ENCODE measurements around the gene LIM2. TPM values are rescaled to one million over a fixed set of nuclear protein-coding genes. Genes with fewer than 3 reads are reported as not detected.
"Not testable (repeated sequence)": the region's sequence is repeated elsewhere in the genome, so short reads cannot be mapped to it uniquely, and the experiment has no call there.

Gene LIM2
- total and polyA plus RNA-seq, 2 experiments from 2014 or later: not detected

GRCh38 chr19:51420511-51420910 lies 32.7 kb upstream of the LIM2 start:
- H3K27me3 Mint-ChIP-seq (ENCODE audit: insufficient read depth, low read depth, poor library complexity): peaks cover 31% of the 10 kb centered on the region
- not testable (repeated sequence) for H4K20me1 ChIP-seq (replicated peaks; ENCODE audit: insufficient read depth); H3K79me2 ChIP-seq (replicated peaks; ENCODE audit: insufficient read depth); H3K4me1 Mint-ChIP-seq; H3F3A ChIP-seq (replicated peaks; ENCODE audit: low read depth); H3K4me2 ChIP-seq; H2AFZ ChIP-seq; H3K4me1 ChIP-seq (ENCODE audit: insufficient read depth); ATAC-seq; H3K9me3 Mint-ChIP-seq; H3K27ac ChIP-seq (ENCODE audit: low read depth); H3K36me3 Mint-ChIP-seq (ENCODE audit: low read depth); H3K27ac Mint-ChIP-seq; DNase-seq (ENCODE audit: low spot score); H3K36me3 ChIP-seq (ENCODE audit: insufficient read depth); H3K4me3 Mint-ChIP-seq; H3K9me2 ChIP-seq (ENCODE audit: insufficient read depth); H3K4me3 ChIP-seq
- H3K27me3 ChIP-seq (ENCODE audit: insufficient read depth): peaks cover 10% of the 10 kb centered on the region; the same call in 1 of the 2 replicates

- no peak overlapping the region for H3K4me3 Mint-ChIP-seq
- Histone ChIP-seq H3K36me3 (ENCODE audit: insufficient read depth) (no peaks in the 10 kb centered on the region), H4K20me1 (replicated peaks; ENCODE audit: insufficient read depth) (no peaks in the 10 kb centered on the region), H3K79me2 (replicated peaks; ENCODE audit: insufficient read depth) (no peaks in the 10 kb centered on the region), H3K27me3 (ENCODE audit: insufficient read depth) (peaks cover 10% of the 10 kb centered on the region; the same call in 1 of the 2 replicates), H3F3A (replicated peaks; ENCODE audit: low read depth) (no peaks in the 10 kb centered on the region), H3K27ac (ENCODE audit: low read depth) (no peak overlapping the region), H3K4me2 (no peak overlapping the region), H3K4me1 (ENCODE audit: insufficient read depth) (peaks cover 6% of the 10 kb centered on the region; the same call in 1 of the 2 replicates), H3K4me3 (no peak overlapping the region), H2AFZ (no peak overlapping the region), H3K9me2 (ENCODE audit: insufficient read depth) (no peaks in the 10 kb centered on the region)
- no peak overlapping the region for H3K27ac Mint-ChIP-seq
- 0 out of 3 replicates have a peak, but pooled peaks cover 3% of the 10 kb centered on the region for H3K36me3 Mint-ChIP-seq (ENCODE audit: low read depth)
- peaks cover 33% of the 10 kb centered on the region for H3K27me3 Mint-ChIP-seq (ENCODE audit: insufficient read depth, low read depth, poor library complexity)
- DNase-seq (ENCODE audit: low spot score): no peak
- H3K9me3 Mint-ChIP-seq: peaks cover 4% of the 10 kb centered on the region; the same call in 2 of the 3 replicates
- peaks cover 10% of the 10 kb centered on the region; the same call in 2 of the 3 replicates for H3K4me1 Mint-ChIP-seq
- no peak for ATAC-seq
- TF ChIP-seq CTCF (conservative IDR thresholded peaks at IDR 0.05; ENCODE audit: low read depth in 2 of 2): no peak
- TF ChIP-seq CREB1 (CRISPR knock-in tag; IDR thresholded peaks at IDR 0.05; ENCODE audit: low read depth): no peak
- no peak for TF ChIP-seq JUNB (IDR thresholded peaks at IDR 0.05; ENCODE audit: unreplicated experiment)
- TF ChIP-seq ZNF114 (CRISPR knock-in tag; IDR thresholded peaks at IDR 0.05): no peak
- no peak for TF ChIP-seq EZH2 (IDR thresholded peaks at IDR 0.05; ENCODE audit: low read depth, unreplicated experiment)
- no peak for TF ChIP-seq ZNF462 (CRISPR knock-in tag; IDR thresholded peaks at IDR 0.05)
- TF ChIP-seq STAT1 (IDR thresholded peaks at IDR 0.05; ENCODE audit: unreplicated experiment): no peak
- TF ChIP-seq ZNF331 (CRISPR knock-in tag; IDR thresholded peaks at IDR 0.05; ENCODE audit: low read depth): no peak
- no peak for TF ChIP-seq POLR2AphosphoS5 (IDR thresholded peaks at IDR 0.05; ENCODE audit: low read depth)
- TF ChIP-seq EZH2phosphoT487 (IDR thresholded peaks at IDR 0.05; ENCODE audit: unreplicated experiment): no peak
- TF ChIP-seq NANOG (IDR thresholded peaks at IDR 0.05; ENCODE audit: borderline replicate concordance): no peak
- TF ChIP-seq ETS1 (IDR thresholded peaks at IDR 0.05): no peak
Observed at GRCh38 chr19:51418707-51419106, 30.9 kb upstream of the LIM2 start.
